GM12874 (cell line): ENCODE data around the gene IARS1.

Source experiments
- TF ChIP-seq, protein P1 (sequence below): IDR thresholded peaks from 2 replicates; pipeline ENCODE4 v1.5.1; 2011; ENCODE audit warnings: low read depth, mild to moderate bottlenecking, control low read depth, low read length, moderate library complexity; ENCODE audit not compliant: insufficient read depth

IARS1 gene

GRCh38 chr9:92279302-92279701 lies 14.2 kb downstream of the IARS1 start:
- TF ChIP-seq, protein P1, sequence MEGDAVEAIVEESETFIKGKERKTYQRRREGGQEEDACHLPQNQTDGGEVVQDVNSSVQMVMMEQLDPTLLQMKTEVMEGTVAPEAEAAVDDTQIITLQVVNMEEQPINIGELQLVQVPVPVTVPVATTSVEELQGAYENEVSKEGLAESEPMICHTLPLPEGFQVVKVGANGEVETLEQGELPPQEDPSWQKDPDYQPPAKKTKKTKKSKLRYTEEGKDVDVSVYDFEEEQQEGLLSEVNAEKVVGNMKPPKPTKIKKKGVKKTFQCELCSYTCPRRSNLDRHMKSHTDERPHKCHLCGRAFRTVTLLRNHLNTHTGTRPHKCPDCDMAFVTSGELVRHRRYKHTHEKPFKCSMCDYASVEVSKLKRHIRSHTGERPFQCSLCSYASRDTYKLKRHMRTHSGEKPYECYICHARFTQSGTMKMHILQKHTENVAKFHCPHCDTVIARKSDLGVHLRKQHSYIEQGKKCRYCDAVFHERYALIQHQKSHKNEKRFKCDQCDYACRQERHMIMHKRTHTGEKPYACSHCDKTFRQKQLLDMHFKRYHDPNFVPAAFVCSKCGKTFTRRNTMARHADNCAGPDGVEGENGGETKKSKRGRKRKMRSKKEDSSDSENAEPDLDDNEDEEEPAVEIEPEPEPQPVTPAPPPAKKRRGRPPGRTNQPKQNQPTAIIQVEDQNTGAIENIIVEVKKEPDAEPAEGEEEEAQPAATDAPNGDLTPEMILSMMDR: no peak

DNA sequence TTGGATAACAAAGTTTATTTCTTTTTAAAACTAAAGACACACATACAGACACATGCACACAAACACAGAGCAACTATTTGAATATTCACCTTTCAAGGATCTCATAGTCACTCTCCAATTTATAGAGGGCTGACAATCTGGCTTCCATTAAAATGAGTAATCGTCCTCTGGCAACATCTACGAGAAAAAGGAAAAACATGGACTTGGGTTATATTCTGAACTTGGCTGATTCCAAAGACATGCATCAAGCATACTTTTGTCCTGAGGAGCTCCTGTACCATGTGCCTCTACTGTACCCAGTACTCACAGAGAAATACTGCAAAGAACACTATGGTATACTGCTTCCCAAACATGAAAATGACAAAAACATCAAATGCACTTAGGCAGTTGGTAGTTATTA lies 15.4 kb downstream of the IARS1 start:
- TF ChIP-seq, protein P1: no peak

DNA sequence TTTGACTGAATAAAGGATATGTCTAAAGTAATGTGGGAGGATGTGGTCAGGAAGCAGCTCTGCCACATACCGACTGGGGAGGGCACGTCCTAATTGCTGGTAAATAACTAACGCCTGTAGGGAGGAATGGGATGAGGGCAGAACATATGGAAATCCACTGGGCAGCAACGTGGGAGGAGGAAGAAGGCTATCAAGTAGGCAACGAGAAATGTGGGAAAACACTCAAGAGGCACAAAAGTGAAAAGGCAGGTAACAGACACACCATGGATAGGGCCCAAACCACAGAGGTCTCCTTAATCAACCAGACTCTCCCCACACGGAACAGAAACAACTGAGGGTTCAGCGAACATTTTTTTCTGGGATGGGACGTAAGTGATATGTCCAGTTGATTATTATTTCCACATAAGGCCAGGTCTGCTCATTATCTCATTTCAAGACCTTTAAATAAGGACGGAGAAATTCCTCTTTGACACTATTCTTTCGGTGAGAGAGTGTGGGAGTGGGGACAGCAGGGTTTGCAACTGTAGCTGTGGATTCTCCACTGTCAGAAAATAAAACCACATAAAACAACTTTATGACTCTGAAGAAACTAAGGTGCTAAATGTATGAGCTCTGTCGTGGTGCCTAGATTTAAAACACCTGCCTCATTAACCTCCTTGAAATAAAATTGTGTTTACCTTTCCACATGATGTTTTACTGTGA lies 17.0 kb downstream of the IARS1 start:
- TF ChIP-seq, protein P1: no peak

- TF ChIP-seq, protein P1: no peak
Observed at GRCh38 chr9:92275541-92275940, 18.0 kb downstream of the IARS1 start.

DNA sequence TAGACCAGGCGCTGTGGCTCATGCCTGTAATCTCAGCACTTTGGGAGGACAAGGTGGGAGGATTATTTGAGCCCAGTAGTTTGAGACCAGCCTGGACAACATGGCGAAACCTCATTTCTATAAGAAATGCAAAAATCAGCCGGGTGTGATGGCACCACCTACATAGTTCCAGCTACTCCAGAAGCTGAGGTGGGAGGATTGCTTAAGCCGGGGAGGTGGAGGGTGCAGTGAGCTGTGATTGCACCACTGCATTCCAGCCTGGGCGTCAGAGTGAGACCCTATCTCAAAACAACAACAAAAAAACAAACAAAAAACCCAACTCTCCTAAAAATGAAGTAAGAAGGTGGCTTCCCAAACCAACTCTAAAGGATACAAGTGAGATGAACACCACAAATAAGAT lies 23.0 kb downstream of the IARS1 start:
- TF ChIP-seq, protein P1: no peak

- TF ChIP-seq, protein P1: no peak
Observed at GRCh38 chr9:92266486-92266885, 27.0 kb downstream of the IARS1 start.

- TF ChIP-seq, protein P1: no peak
Observed at GRCh38 chr9:92265154-92265553, 28.3 kb downstream of the IARS1 start.
